ENCODE data around the gene TSPAN17.

DNA sequence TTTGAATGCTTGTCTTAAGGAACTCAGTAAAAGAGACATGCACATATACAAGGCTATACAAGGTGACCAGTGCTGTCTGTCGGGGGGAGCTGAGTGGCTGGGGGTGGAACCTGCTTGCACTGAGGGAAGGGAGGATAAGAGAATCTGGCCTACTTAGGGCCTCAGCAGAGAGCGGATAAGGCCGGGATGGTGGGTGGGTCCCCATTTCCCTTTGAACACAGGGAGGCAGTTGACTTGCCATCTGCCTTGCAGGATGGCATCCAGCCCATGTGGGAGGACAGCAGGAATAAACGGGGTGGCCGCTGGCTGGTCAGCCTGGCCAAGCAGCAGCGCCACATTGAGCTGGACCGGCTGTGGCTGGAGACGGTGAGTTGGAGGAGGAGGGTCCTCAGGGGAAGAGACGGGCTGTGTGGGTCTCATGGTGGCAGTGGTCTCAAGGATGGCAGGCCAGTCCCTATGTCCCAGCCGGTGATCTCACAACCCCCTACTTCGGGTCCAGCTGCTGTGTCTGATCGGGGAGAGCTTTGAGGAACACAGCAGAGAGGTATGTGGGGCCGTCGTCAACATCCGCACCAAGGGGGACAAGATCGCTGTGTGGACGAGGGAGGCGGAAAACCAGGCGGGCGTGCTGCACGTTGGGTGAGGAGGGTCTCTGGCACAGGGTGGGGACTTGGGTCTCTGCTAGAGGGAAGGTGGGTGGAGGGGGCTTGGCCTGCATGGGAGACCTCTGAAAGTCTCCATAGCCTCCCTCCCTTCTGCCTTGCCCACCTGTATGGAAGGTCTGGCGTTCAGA is 2.2 kb upstream of the TSPAN17 start:
- TF ChIP-seq POLR2A (IDR thresholded peaks at IDR 0.05) = no peak
- TF ChIP-seq, protein P1, sequence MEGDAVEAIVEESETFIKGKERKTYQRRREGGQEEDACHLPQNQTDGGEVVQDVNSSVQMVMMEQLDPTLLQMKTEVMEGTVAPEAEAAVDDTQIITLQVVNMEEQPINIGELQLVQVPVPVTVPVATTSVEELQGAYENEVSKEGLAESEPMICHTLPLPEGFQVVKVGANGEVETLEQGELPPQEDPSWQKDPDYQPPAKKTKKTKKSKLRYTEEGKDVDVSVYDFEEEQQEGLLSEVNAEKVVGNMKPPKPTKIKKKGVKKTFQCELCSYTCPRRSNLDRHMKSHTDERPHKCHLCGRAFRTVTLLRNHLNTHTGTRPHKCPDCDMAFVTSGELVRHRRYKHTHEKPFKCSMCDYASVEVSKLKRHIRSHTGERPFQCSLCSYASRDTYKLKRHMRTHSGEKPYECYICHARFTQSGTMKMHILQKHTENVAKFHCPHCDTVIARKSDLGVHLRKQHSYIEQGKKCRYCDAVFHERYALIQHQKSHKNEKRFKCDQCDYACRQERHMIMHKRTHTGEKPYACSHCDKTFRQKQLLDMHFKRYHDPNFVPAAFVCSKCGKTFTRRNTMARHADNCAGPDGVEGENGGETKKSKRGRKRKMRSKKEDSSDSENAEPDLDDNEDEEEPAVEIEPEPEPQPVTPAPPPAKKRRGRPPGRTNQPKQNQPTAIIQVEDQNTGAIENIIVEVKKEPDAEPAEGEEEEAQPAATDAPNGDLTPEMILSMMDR (IDR thresholded peaks at IDR 0.05) = no peak

Data from right lobe of liver (tissue), 4 donors.